Measurements from ENCODE around the gene NRF1. TPM values are rescaled to one million over a fixed set of nuclear protein-coding genes. Genes with fewer than 3 reads are reported as not detected.

The NRF1 gene
- total and polyA plus RNA-seq, 2 of the 13 experiments (the other 11 are each of a cell fraction or from before 2014, with no cell fraction given): 9.3 to 10.1 TPM

DNA sequence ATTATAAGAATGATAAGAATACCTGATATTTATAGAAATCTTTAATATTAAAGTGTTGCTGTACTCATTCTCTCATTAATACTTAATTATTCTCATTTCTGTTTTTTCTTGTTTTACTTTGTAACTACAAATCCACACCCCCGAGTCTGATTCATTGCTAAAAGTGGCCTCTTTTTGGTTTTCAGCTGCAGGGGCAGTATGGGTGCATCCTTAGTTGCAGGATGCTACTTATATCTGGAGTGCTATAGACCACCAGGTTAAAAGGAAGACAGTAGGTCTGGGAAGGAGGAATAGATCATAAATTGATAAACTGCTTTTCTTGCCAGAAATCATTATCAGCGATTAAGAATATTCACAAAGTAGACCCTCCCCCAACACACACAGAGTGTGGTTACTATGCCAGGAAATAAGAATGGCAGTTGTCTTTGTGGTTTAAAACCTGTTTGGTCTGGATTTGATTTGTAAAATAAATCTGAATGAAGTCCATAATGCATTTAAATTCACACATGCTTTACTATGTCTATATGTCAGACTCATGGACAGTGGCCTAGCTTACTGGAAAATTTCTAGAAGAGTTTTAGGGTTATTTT lies 96.5 kb downstream of the NRF1 start (continued):
- TF ChIP-seq DR1 (CRISPR knock-in tag; IDR thresholded peaks at IDR 0.05) (no peak), ATM (IDR thresholded peaks at IDR 0.05; ENCODE audit: borderline replicate concordance) (no peak), ZBTB4 (CRISPR knock-in tag; IDR thresholded peaks at IDR 0.05; ENCODE audit: borderline replicate concordance) (no peak)
- TF ChIP-seq, protein P1, sequence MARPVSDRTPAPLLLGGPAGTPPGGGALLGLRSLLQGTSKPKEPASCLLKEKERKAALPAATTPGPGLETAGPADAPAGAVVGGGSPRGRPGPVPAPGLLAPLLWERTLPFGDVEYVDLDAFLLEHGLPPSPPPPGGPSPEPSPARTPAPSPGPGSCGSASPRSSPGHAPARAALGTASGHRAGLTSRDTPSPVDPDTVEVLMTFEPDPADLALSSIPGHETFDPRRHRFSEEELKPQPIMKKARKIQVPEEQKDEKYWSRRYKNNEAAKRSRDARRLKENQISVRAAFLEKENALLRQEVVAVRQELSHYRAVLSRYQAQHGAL (CRISPR knock-in tag; IDR thresholded peaks at IDR 0.05; ENCODE audit: not compliant biosample characterization): no peak

DNA sequence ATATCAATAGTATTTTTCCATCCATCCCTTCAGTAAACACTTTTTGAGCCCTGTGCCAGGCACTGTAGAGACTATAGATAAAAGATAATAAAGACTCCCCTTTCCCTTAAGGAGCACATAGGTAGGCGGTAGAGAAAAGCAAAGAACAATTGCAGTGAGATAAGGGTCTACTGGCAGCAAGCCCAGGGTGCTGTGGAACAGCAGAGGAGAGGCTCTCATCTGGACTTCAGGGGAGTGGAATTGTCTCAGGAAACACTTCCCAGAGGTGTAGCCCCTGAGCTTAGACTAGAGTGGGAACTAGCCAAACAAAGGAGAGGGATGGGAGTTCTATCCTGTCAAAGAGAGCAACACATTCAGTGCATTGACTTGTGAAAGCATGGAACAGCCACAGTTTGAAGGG lies 102.0 kb downstream of the NRF1 start:
- no peak for DNase-seq (ENCODE audit: low spot score)
- Histone ChIP-seq H4K20me1 (ENCODE audit: insufficient read depth, low read length) (no peaks in the 10 kb centered on the region), H3K79me2 (ENCODE audit: insufficient read depth, low read length) (no peaks in the 10 kb centered on the region), H3K4me1 (ENCODE audit: insufficient read depth, low read length) (no peaks in the 10 kb centered on the region), H3K9ac (ENCODE audit: insufficient read depth, low read depth, low read length) (no peak overlapping the region), H3K4me2 (ENCODE audit: low read depth, low read length) (no peak overlapping the region), H3K4me3 (replicated peaks in 1 of 3; ENCODE audit: insufficient read depth in 1 of 3, low read depth in 2 of 3, low read length in 3 of 3) (no peak overlapping the region), H3K36me3 (replicated peaks in 1 of 2; ENCODE audit: control insufficient read depth in 1 of 2, insufficient read depth in 2 of 2, low read length in 2 of 2) (peaks cover 22 to 66% of the 10 kb centered on the region in 2 experiments), H3K27me3 (ENCODE audit: control insufficient read depth in 1 of 2, insufficient read depth in 2 of 2, low read length in 2 of 2) (no peaks in the 10 kb centered on the region), H3K27ac (ENCODE audit: extremely low read length, insufficient read depth, low read length) (no peak overlapping the region), H3K9me3 (ENCODE audit: low read length) (no peaks in the 10 kb centered on the region), H2AFZ (ENCODE audit: low read length) (no peak overlapping the region)
- no peak for ATAC-seq
- intact Hi-C loops (cut with micrococcal nuclease; ENCODE audit: unreplicated experiment) (no loop called here), in situ Hi-C loops (cut with HindIII; ENCODE audit: extremely low pct_ligation_motif_present, low pct_unique_long_range_greater_than_20kb) (no loop called here)
- POLR2A ChIA-PET: no interaction called here
- CTCF ChIA-PET (ENCODE audit: low intra/inter-chr PET ratio, low total read pairs): no interaction called here
- no peak for FAIRE-seq
- no TSS peak for BruUV-seq (replicated peaks)
- 92% methylated on average over 1 of the region's 1 CpG for WGBS (ENCODE audit: low lambda C conversion rate)
- TF ChIP-seq SMAD1 (CRISPR knock-in tag; IDR thresholded peaks at IDR 0.05; ENCODE audit: borderline replicate concordance, low read depth) (no peak), ZNF841 (CRISPR knock-in tag; IDR thresholded peaks at IDR 0.05; ENCODE audit: borderline replicate concordance) (no peak), ZNF564 (CRISPR knock-in tag; IDR thresholded peaks at IDR 0.05) (no peak), REXO4 (CRISPR knock-in tag; IDR thresholded peaks at IDR 0.05; ENCODE audit: borderline replicate concordance) (no peak), MAFG (CRISPR knock-in tag; IDR thresholded peaks at IDR 0.05) (no peak), ZNF251 (CRISPR knock-in tag; IDR thresholded peaks at IDR 0.05) (no peak), ZNF33A (CRISPR knock-in tag; IDR thresholded peaks at IDR 0.05; ENCODE audit: borderline replicate concordance) (no peak), NCOA1 (CRISPR knock-in tag; IDR thresholded peaks at IDR 0.05) (no peak)
- TF ChIP-seq, protein P2, sequence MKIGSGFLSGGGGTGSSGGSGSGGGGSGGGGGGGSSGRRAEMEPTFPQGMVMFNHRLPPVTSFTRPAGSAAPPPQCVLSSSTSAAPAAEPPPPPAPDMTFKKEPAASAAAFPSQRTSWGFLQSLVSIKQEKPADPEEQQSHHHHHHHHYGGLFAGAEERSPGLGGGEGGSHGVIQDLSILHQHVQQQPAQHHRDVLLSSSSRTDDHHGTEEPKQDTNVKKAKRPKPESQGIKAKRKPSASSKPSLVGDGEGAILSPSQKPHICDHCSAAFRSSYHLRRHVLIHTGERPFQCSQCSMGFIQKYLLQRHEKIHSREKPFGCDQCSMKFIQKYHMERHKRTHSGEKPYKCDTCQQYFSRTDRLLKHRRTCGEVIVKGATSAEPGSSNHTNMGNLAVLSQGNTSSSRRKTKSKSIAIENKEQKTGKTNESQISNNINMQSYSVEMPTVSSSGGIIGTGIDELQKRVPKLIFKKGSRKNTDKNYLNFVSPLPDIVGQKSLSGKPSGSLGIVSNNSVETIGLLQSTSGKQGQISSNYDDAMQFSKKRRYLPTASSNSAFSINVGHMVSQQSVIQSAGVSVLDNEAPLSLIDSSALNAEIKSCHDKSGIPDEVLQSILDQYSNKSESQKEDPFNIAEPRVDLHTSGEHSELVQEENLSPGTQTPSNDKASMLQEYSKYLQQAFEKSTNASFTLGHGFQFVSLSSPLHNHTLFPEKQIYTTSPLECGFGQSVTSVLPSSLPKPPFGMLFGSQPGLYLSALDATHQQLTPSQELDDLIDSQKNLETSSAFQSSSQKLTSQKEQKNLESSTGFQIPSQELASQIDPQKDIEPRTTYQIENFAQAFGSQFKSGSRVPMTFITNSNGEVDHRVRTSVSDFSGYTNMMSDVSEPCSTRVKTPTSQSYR (CRISPR knock-in tag; IDR thresholded peaks at IDR 0.05; ENCODE audit: borderline replicate concordance): no peak
